GM18511 (cell line): ENCODE measurements around the gene CXCR2.

Experiments used
- ATAC-seq: cut with Tn5 transposase; IDR thresholded peaks from one replicate; pipeline ENCODE4 v1.9.1; 2021; ENCODE audit warnings: mild to moderate bottlenecking, moderate library complexity; ENCODE audit not compliant: unreplicated experiment

The CXCR2 gene

DNA sequence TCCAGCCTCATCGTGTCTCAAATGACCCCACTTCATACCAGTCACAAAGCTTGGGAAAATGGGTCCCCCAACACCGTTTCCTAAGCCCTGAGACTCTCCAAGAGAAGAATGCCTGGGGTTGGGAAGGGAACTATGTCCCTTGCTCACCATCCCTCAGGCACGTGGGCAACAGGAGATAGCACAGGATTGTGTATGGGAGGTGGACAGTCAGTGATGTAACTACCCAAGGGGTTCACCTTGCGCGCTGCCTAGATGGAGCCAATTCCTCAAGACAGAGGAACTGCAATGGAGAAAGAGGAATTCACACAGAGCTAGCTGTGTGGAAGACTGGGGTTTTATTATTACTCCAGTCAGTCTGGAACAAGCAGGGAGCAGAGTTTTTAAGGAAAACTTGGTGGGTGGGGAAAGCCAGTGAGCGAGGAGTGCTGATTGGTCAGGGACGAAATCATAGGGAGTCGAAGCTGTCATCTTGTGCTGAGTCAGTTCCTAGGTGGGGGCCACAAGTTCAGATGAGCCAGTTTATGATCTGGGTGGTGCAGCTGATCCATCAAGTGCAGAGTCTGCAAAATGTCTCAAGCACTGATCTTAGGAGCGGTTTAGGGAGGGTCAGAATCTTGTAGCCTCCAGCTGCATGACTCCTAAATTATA is 54.8 kb downstream of the CXCR2 start:
- ATAC-seq, result no peak

DNA sequence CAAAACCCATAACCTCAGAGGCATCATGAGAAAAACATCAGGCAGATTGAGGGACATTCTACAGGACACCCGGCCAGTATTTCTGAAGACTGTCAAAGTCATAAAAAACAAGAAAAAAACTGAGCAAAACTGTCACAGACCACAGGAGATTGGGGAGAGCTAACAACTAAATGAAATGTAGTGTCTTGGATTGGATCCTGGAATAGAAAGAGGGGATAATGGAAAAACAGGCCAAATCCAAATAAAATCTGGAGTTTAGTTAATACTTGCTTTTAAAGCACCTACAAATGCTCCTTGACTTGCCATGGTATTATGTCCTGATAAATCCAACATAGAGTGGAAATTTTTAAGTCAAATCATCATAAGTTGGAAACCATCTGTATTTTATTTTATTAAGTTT is 58.5 kb downstream of the CXCR2 start:
- ATAC-seq, result no peak

DNA sequence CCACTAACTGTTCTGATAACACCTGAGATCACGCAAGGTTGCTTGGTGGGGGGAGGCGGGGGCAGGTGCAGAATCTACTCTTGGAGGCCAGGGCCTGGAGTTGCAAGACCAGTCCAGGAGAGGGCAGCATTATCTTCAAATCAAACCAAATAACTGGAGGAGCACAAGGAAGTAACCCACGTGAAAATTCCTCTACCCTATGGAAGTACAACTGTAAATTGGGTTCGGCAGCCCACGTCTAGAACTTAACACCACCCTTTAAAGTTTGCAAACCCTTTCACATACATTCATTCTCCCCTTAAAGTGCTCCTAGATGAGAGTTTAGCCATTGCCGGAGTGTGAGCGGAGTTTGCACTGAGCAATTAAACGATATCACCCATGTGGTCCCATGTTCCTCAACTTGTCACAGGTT is 60.5 kb downstream of the CXCR2 start:
- ATAC-seq, result no peak
